ENCODE results near the gene PSMA1.
"Not testable (repeated sequence)": the region's sequence is repeated elsewhere in the genome, so short reads cannot be mapped to it uniquely, and the experiment has no call there.

Gene PSMA1

GRCh38 chr11:14519917-14520746 is at the start of gene PSMA1:
TSS of gene PSMA1 (minus strand) at chr11:14520386. CDS start at chr11:14520299, 87 bp downstream.
- peak; percentile 98 for DNase-seq

- not testable (repeated sequence) for DNase-seq
These were observed 49.3 kb upstream of the PSMA1 start for GRCh38 chr11:14569516-14569915.

GRCh38 chr11:14567064-14567651 is 47.0 kb upstream of the PSMA1 start:
- DNase-seq = no peak

- DNase-seq = no peak
These were observed 46.3 kb upstream of the PSMA1 start for GRCh38 chr11:14566331-14567063.

GRCh38 chr11:14565845-14566244 is 45.7 kb upstream of the PSMA1 start:
- no peak for DNase-seq

GRCh38 chr11:14555818-14556217 is 35.6 kb upstream of the PSMA1 start:
- DNase-seq = no peak

GRCh38 chr11:14554959-14555358 is 34.8 kb upstream of the PSMA1 start:
- no peak for DNase-seq

- no peak for DNase-seq
These were observed 31.9 kb upstream of the PSMA1 start for GRCh38 chr11:14552089-14552488.

- DNase-seq = no peak
These were observed 31.2 kb upstream of the PSMA1 start for GRCh38 chr11:14551380-14551779.

GRCh38 chr11:14549891-14550290 is 29.7 kb upstream of the PSMA1 start:
- DNase-seq = no peak

- no peak for DNase-seq
These were observed 27.3 kb upstream of the PSMA1 start for GRCh38 chr11:14547440-14547839.

GRCh38 chr11:14546672-14547071 is 26.5 kb upstream of the PSMA1 start:
- no peak for DNase-seq

- DNase-seq = no peak
These were observed 24.4 kb upstream of the PSMA1 start for GRCh38 chr11:14544611-14545010.

- no peak for DNase-seq
These were observed 23.1 kb upstream of the PSMA1 start for GRCh38 chr11:14543260-14543659.

GRCh38 chr11:14542324-14542723 is 22.1 kb upstream of the PSMA1 start:
- no peak for DNase-seq

- peak; percentile 26 for DNase-seq
These were observed 21.2 kb upstream of the PSMA1 start for GRCh38 chr11:14541192-14541947.

GRCh38 chr11:14539982-14540421 is 19.8 kb upstream of the PSMA1 start:
- DNase-seq = no peak

GRCh38 chr11:14538926-14539554 is 18.9 kb upstream of the PSMA1 start:
- DNase-seq = no peak

GRCh38 chr11:14538271-14538925 is 18.2 kb upstream of the PSMA1 start:
- peak; percentile 36 for DNase-seq

- peak; percentile 21 for DNase-seq
These were observed 17.0 kb upstream of the PSMA1 start for GRCh38 chr11:14537134-14537599.

GRCh38 chr11:14535166-14535565 is 15.0 kb upstream of the PSMA1 start:
- DNase-seq = not testable (repeated sequence)

GRCh38 chr11:14529951-14530350 is 9.8 kb upstream of the PSMA1 start:
- no peak for DNase-seq

Measured in femur (tissue), 1 donor.